ENCODE data around the gene MACROD1.

GRCh38 chr11:64095949-64096348 is 70.0 kb downstream of the MACROD1 start:
- TF ChIP-seq ZNF232 (CRISPR knock-in tag; IDR thresholded peaks at IDR 0.05) = no peak
- TF ChIP-seq AFF4 (CRISPR knock-in tag; IDR thresholded peaks at IDR 0.05; ENCODE audit: borderline replicate concordance) = no peak
- no peak for TF ChIP-seq CTCF (IDR thresholded peaks at IDR 0.05)
- TF ChIP-seq ZNF281 (CRISPR knock-in tag; IDR thresholded peaks at IDR 0.05) = no peak
- TF ChIP-seq JUN (CRISPR knock-in tag; IDR thresholded peaks at IDR 0.05) = no peak
- TF ChIP-seq CDX4 (CRISPR knock-in tag; IDR thresholded peaks at IDR 0.05; ENCODE audit: borderline replicate concordance) = no peak
- no peak for TF ChIP-seq SMAD3 (CRISPR knock-in tag; IDR thresholded peaks at IDR 0.05; ENCODE audit: borderline replicate concordance)
- TF ChIP-seq NR2C2 (CRISPR knock-in tag; IDR thresholded peaks at IDR 0.05) = no peak
- TF ChIP-seq MAX (CRISPR knock-in tag; IDR thresholded peaks at IDR 0.05) = no peak

All from WTC11 (cell line).